GM12878 (cell line): ENCODE measurements around the gene COL4A2.

Experiments
- DPF2 ChIP-seq: fragments of 450-650 bp; IDR thresholded peaks from 2 replicates; pipeline ENCODE4 v1.6.1; 2017; ENCODE audit warnings: mild to moderate bottlenecking
- REST ChIP-seq: IDR thresholded peaks from 2 replicates; pipeline ENCODE4 v1.6.1; 2012; ENCODE audit warnings: mild to moderate bottlenecking, low read depth, low read length

- no peak for TF ChIP-seq REST
- peak; percentile 99 for TF ChIP-seq DPF2
These were observed 164.7 kb downstream of the COL4A2 start for GRCh38 chr13:110471833-110472162.
